HEK293 (cell line): ENCODE results near the gene DPH2.

Source experiments
- CTCF ChIA-PET: fragments of 350-600 bp; formaldehyde crosslinking; extraction: SDS; loops from one replicate; lab custom pipeline; 2021; ENCODE audit warnings: antibody characterized with exemption; lab: Yijun Ruan, JAX
- POLR2A ChIA-PET: fragments of 300-600 bp; formaldehyde crosslinking; extraction: SDS; loops from one replicate; lab custom pipeline; 2020; ENCODE audit warnings: antibody characterized with exemption, inconsistent platforms; lab: Yijun Ruan, JAX
- H3K27ac ChIP-seq: fragments of 200-500 bp; sonication (Bioruptor generic); 2 replicates; pipeline ENCODE4 v1.5.1; 2014; ENCODE audit warnings: low read depth, low read length, control low read depth, inconsistent platforms; ENCODE audit errors: extremely low read depth
- H3K36me3 ChIP-seq, 2 experiments: fragments of 200-500 bp in 1 of 2; sonication (Bioruptor generic) in 1 of 2; 1 replicate in 1 of 2; 2 replicates in 1 of 2; pipeline ENCODE4 v1.5.1; 2014 to 2017; ENCODE audit warnings: inconsistent platforms in 2 of 2, low read length in 2 of 2; ENCODE audit not compliant: control insufficient read depth in 2 of 2, insufficient read depth in 1 of 2
- H3K4me1 ChIP-seq: fragments of 200-500 bp; sonication (Bioruptor generic); 2 replicates; pipeline ENCODE4 v1.5.1; 2014; ENCODE audit warnings: mild to moderate bottlenecking, low read length, inconsistent platforms; ENCODE audit not compliant: control insufficient read depth, insufficient read depth
- H3K4me3 ChIP-seq: 2 replicates; pipeline ENCODE4 v1.5.1; 2011; ENCODE audit warnings: low read depth, mild to moderate bottlenecking, control low read depth, low read length, moderate library complexity
- H3K9me3 ChIP-seq: fragments of 200-500 bp; sonication (Bioruptor generic); 2 replicates; pipeline ENCODE4 v1.5.1; 2014; ENCODE audit warnings: low read depth, low read length, inconsistent platforms; ENCODE audit not compliant: control insufficient read depth, insufficient read depth
- CTCF ChIP-seq: fragments of 450-650 bp; formaldehyde crosslinking; IDR thresholded peaks from 2 replicates; pipeline ENCODE4 v1.5.1; 2016; ENCODE audit warnings: missing biosample characterization, missing genetic modification characterization
- IKZF3 ChIP-seq: fragments of 450-650 bp; IDR thresholded peaks from 2 replicates; pipeline ENCODE4 v1.5.0; 2018; ENCODE audit warnings: missing biosample characterization, mild to moderate bottlenecking, missing genetic modification characterization, moderate library complexity
- REST ChIP-seq: fragments of 450-650 bp; formaldehyde crosslinking; IDR thresholded peaks from 2 replicates; pipeline ENCODE4 v1.5.1; 2016; ENCODE audit warnings: missing biosample characterization, missing genetic modification characterization
- SCRT2 ChIP-seq: fragments of 450-650 bp; formaldehyde crosslinking; IDR thresholded peaks from 2 replicates; pipeline ENCODE4 v1.5.1; 2016; ENCODE audit warnings: missing biosample characterization, missing genetic modification characterization
- ZBTB11 ChIP-seq: fragments of 450-650 bp; formaldehyde crosslinking; conservative IDR thresholded peaks from 2 replicates; pipeline ENCODE4 v1.5.1; 2016; ENCODE audit warnings: low read depth, missing biosample characterization, missing genetic modification characterization
- ZFP41 ChIP-seq: fragments of 450-650 bp; formaldehyde crosslinking; IDR thresholded peaks from 2 replicates; pipeline ENCODE4 v1.5.1; 2016; ENCODE audit warnings: missing biosample characterization, missing genetic modification characterization, borderline replicate concordance
- ZNF114 ChIP-seq: fragments of 450-650 bp; formaldehyde crosslinking; IDR thresholded peaks from 2 replicates; pipeline ENCODE4 v1.5.0; 2017; ENCODE audit warnings: missing biosample characterization, missing genetic modification characterization
- ZNF16 ChIP-seq: fragments of 450-650 bp; formaldehyde crosslinking; IDR thresholded peaks from 2 replicates; pipeline ENCODE4 v1.5.1; 2016; ENCODE audit warnings: low read depth, missing biosample characterization, missing genetic modification characterization
- ZNF174 ChIP-seq: fragments of 450-650 bp; formaldehyde crosslinking; IDR thresholded peaks from 2 replicates; pipeline ENCODE4 v1.5.0; 2017; ENCODE audit warnings: missing biosample characterization, mild to moderate bottlenecking, missing genetic modification characterization
- ZNF239 ChIP-seq: fragments of 450-650 bp; formaldehyde crosslinking; IDR thresholded peaks from 2 replicates; pipeline ENCODE4 v1.5.1; 2016; ENCODE audit warnings: missing biosample characterization, missing genetic modification characterization
- ZNF248 ChIP-seq: fragments of 450-650 bp; formaldehyde crosslinking; IDR thresholded peaks from 2 replicates; pipeline ENCODE4 v1.5.1; 2017; ENCODE audit warnings: missing biosample characterization, missing genetic modification characterization
- ZNF404 ChIP-seq: fragments of 450-650 bp; formaldehyde crosslinking; IDR thresholded peaks from 2 replicates; pipeline ENCODE4 v1.5.1; 2017; ENCODE audit warnings: missing biosample characterization, missing genetic modification characterization
- ZNF521 ChIP-seq: fragments of 450-650 bp; formaldehyde crosslinking; IDR thresholded peaks from 2 replicates; pipeline ENCODE4 v1.5.1; 2017; ENCODE audit warnings: missing biosample characterization, mild to moderate bottlenecking, missing genetic modification characterization
- ZNF529 ChIP-seq: fragments of 450-650 bp; formaldehyde crosslinking; IDR thresholded peaks from 2 replicates; pipeline ENCODE4 v1.5.1; 2017; ENCODE audit warnings: missing genetic modification characterization, missing biosample characterization; ENCODE audit not compliant: insufficient replicate concordance
- ZNF555 ChIP-seq: fragments of 450-650 bp; formaldehyde crosslinking; conservative IDR thresholded peaks from 2 replicates; pipeline ENCODE4 v1.5.1; 2017; ENCODE audit warnings: missing biosample characterization, mild to moderate bottlenecking, missing genetic modification characterization, inconsistent platforms
- ZNF561 ChIP-seq: fragments of 450-650 bp; IDR thresholded peaks from 2 replicates; pipeline ENCODE4 v1.5.1; 2018; ENCODE audit warnings: missing biosample characterization, missing genetic modification characterization, borderline replicate concordance
- ZNF571 ChIP-seq: fragments of 450-650 bp; formaldehyde crosslinking; IDR thresholded peaks from 2 replicates; pipeline ENCODE4 v1.5.0; 2017; ENCODE audit warnings: missing biosample characterization, missing genetic modification characterization
- ZNF600 ChIP-seq: fragments of 450-650 bp; formaldehyde crosslinking; IDR thresholded peaks from 2 replicates; pipeline ENCODE4 v1.5.1; 2016; ENCODE audit warnings: missing biosample characterization, missing genetic modification characterization
- ZNF623 ChIP-seq: fragments of 450-650 bp; formaldehyde crosslinking; IDR thresholded peaks from 2 replicates; pipeline ENCODE4 v1.5.1; 2016; ENCODE audit warnings: missing biosample characterization, missing genetic modification characterization
- ZNF670 ChIP-seq: fragments of 450-650 bp; formaldehyde crosslinking; IDR thresholded peaks from 2 replicates; pipeline ENCODE4 v1.5.1; 2016; ENCODE audit warnings: missing biosample characterization, missing genetic modification characterization, low read depth
- ZNF747 ChIP-seq: fragments of 450-650 bp; formaldehyde crosslinking; IDR thresholded peaks from 2 replicates; pipeline ENCODE4 v1.5.1; 2016; ENCODE audit warnings: missing biosample characterization, missing genetic modification characterization
- ZNF768 ChIP-seq: fragments of 450-650 bp; formaldehyde crosslinking; IDR thresholded peaks from 2 replicates; pipeline ENCODE4 v1.5.1; 2018; ENCODE audit warnings: missing biosample characterization, mild to moderate bottlenecking, missing genetic modification characterization

The DPH2 gene

GRCh38 chr1:43994794-43995790 is 25.3 kb downstream of the DPH2 start (continued):
- no peak for TF ChIP-seq ZNF600 (tag by site-specific recombination)
- TF ChIP-seq ZFP41 (tag by site-specific recombination) = no peak
- no peak for TF ChIP-seq ZNF248 (tag by site-specific recombination)
- TF ChIP-seq ZNF561 (tag by site-specific recombination) = no peak
- no peak for TF ChIP-seq ZNF404 (tag by site-specific recombination)
- TF ChIP-seq ZNF16 = no peak
- no peak for TF ChIP-seq ZNF555 (tag by site-specific recombination)

GRCh38 chr1:43995984-43996732 is 26.3 kb downstream of the DPH2 start:
- TF ChIP-seq ZNF114 (tag by site-specific recombination) (no peak), ZBTB11 (tag by site-specific recombination) (no peak), ZNF670 (tag by site-specific recombination) (no peak), ZNF768 (tag by site-specific recombination) (no peak), IKZF3 (tag by site-specific recombination) (no peak), ZNF747 (tag by site-specific recombination) (no peak), SCRT2 (tag by site-specific recombination) (no peak), CTCF (tag by site-specific recombination) (no peak), ZNF16 (no peak), ZNF529 (tag by site-specific recombination) (no peak), ZNF521 (tag by site-specific recombination) (no peak), REST (tag by site-specific recombination) (no peak), ZNF174 (tag by site-specific recombination) (no peak), ZNF239 (tag by site-specific recombination) (no peak), ZNF571 (tag by site-specific recombination) (no peak), ZNF623 (no peak)

More at GRCh38 chr1:43995984-43996732, 26.3 kb downstream of the DPH2 start:
- Histone ChIP-seq H3K4me3 (no peak overlapping the region), H3K9me3 (no peaks in the 10 kb centered on the region), H3K4me1 (no peaks in the 10 kb centered on the region), H3K27ac (no peak overlapping the region), H3K36me3 (no peaks in the 10 kb centered on the region)
- POLR2A ChIA-PET = no interaction called here
- CTCF ChIA-PET = interaction anchor here (0.7 to 6.5 kb wide), 5 partner anchors 9 to 51 kb away, joined by 3 to 53 read pairs (median 4); no protein-coding TSS in a partner anchor
